ENCODE measurements around the gene DNALI1. TPM values are rescaled to one million over a fixed set of nuclear protein-coding genes. Genes with fewer than 3 reads are reported as not detected.

The DNALI1 gene
- total RNA-seq, 1 experiment from 2014 or later, result 0.36 TPM

- ChIA-PET CTCF (interaction anchor here (0.6 kb wide), 1 partner anchor 149 kb away, joined by 4 read pairs; no protein-coding TSS in a partner anchor), POLR2A (interaction anchor here (0.5 kb wide), 1 partner anchor 1696 kb away, joined by 8 read pairs; no protein-coding TSS in a partner anchor)
- DNase-seq (ENCODE audit: low read depth, low spot score), result no peak
- Histone ChIP-seq H3K27me3 (ENCODE audit: control insufficient read depth, insufficient read depth, low read length) (no peaks in the 10 kb centered on the region), H3K4me1 (ENCODE audit: control insufficient read depth, insufficient read depth, low read length) (peaks cover 8% of the 10 kb centered on the region; the same call in 1 of the 2 replicates), H3K4me3 (ENCODE audit: low read depth in 2 of 2, low read length in 2 of 2) (no peak overlapping the region), H3K27ac (ENCODE audit: low read length) (no peak overlapping the region), H3K9me3 (ENCODE audit: control insufficient read depth, insufficient read depth, low read depth, low read length) (peaks cover 6% of the 10 kb centered on the region; the same call in 1 of the 2 replicates), H3K36me3 (ENCODE audit: control insufficient read depth, insufficient read depth, low read length) (peaks cover 3% of the 10 kb centered on the region; the same call in 1 of the 2 replicates)
- intact Hi-C loops (cut with micrococcal nuclease; ENCODE audit: unreplicated experiment), result no loop called here
- TF ChIP-seq TCF7L2 (IDR thresholded peaks at IDR 0.05; ENCODE audit: low read depth, low read length) (no peak), CTCF (IDR thresholded peaks at IDR 0.05) (no peak), SIN3A (IDR thresholded peaks at IDR 0.05; ENCODE audit: borderline replicate concordance, insufficient read depth, low read depth, low read length) (no peak), REST (IDR thresholded peaks at IDR 0.05; ENCODE audit: insufficient read depth in 1 of 2, low read depth in 2 of 2, low read length in 1 of 2) (no peak), POLR2AphosphoS5 (IDR thresholded peaks at IDR 0.05; ENCODE audit: low read depth, low read length) (no peak)
- BruUV-seq (replicated peaks), result no TSS peak
- no peak for ATAC-seq
- in situ Hi-C loops (cut with HindIII; ENCODE audit: low pct_unique_long_range_greater_than_20kb, low sequenced_read_pairs), result no loop called here
These were observed 662 bp downstream of the DNALI1 start for GRCh38 chr1:37557402-37557801.

GRCh38 chr1:37558411-37558810 lies 1.7 kb downstream of the DNALI1 start:
- no peaks in the 10 kb centered on the region for H3K4me1 ChIP-seq (ENCODE audit: control insufficient read depth, insufficient read depth, low read length)
- POLR2A ChIA-PET, result no interaction called here

More at GRCh38 chr1:37558411-37558810, 1.7 kb downstream of the DNALI1 start:
- Histone ChIP-seq H3K4me3 (ENCODE audit: low read depth in 2 of 2, low read length in 2 of 2) (no peak overlapping the region), H3K36me3 (ENCODE audit: control insufficient read depth, insufficient read depth, low read length) (peaks cover under 1% of the 10 kb centered on the region; the same call in 1 of the 2 replicates), H3K27ac (ENCODE audit: low read length) (no peak overlapping the region), H3K27me3 (ENCODE audit: control insufficient read depth, insufficient read depth, low read length) (no peaks in the 10 kb centered on the region), H3K9me3 (ENCODE audit: control insufficient read depth, insufficient read depth, low read depth, low read length) (peaks cover 6% of the 10 kb centered on the region; the same call in 1 of the 2 replicates)
- intact Hi-C loops (cut with micrococcal nuclease; ENCODE audit: unreplicated experiment), result no loop called here
- no TSS peak for BruUV-seq (replicated peaks)
- CTCF ChIA-PET, result interaction anchor here (0.5 kb wide), 1 partner anchor 59 kb away, joined by 5 read pairs; no protein-coding TSS in a partner anchor
- no peak for ATAC-seq
- DNase-seq (ENCODE audit: low read depth, low spot score), result no peak
- TF ChIP-seq TCF7L2 (IDR thresholded peaks at IDR 0.05; ENCODE audit: low read depth, low read length), result no peak
- no peak for TF ChIP-seq CTCF (IDR thresholded peaks at IDR 0.05)
- no peak for TF ChIP-seq REST (IDR thresholded peaks at IDR 0.05; ENCODE audit: insufficient read depth in 1 of 2, low read depth in 2 of 2, low read length in 1 of 2)
- no peak for TF ChIP-seq SIN3A (IDR thresholded peaks at IDR 0.05; ENCODE audit: borderline replicate concordance, insufficient read depth, low read depth, low read length)
- TF ChIP-seq POLR2AphosphoS5 (IDR thresholded peaks at IDR 0.05; ENCODE audit: low read depth, low read length), result no peak
- in situ Hi-C loops (cut with HindIII; ENCODE audit: low pct_unique_long_range_greater_than_20kb, low sequenced_read_pairs), result no loop called here

Data from Panc1 (cell line).